ENCODE measurements around the gene FAM210B. TPM values are rescaled to one million over a fixed set of nuclear protein-coding genes. Genes with fewer than 3 reads are reported as not detected.
"Not testable (repeated sequence)": the region's sequence is repeated elsewhere in the genome, so short reads cannot be mapped to it uniquely, and the experiment has no call there.

FAM210B gene
- total RNA-seq, 2 donors from 2014 or later, result 66.5 to 159 TPM

- intact Hi-C loops (cut with DNase I), result no loop called here
- TF ChIP-seq POLR2A (IDR thresholded peaks at IDR 0.05) (no peak), POLR2AphosphoS5 (IDR thresholded peaks at IDR 0.05) (no peak), CTCF (IDR thresholded peaks at IDR 0.05) (no peak)
- WGBS, result 68% methylated on average over 6 of the region's 6 CpGs
- no peaks in the 10 kb centered on the region for H3K4me1 ChIP-seq (replicated peaks)
- H3K36me3 ChIP-seq, result no peaks in the 10 kb centered on the region
- no peak overlapping the region for H3K4me3 ChIP-seq
- no peak overlapping the region for H3K27ac ChIP-seq
- no peak for DNase-seq (ENCODE audit: low spot score)
- no peaks in the 10 kb centered on the region for H3K9me3 ChIP-seq
- no peaks in the 10 kb centered on the region for H3K27me3 ChIP-seq (replicated peaks; ENCODE audit: insufficient read depth)
Observed at GRCh38 chr20:56323656-56324055, 35.1 kb upstream of the FAM210B start.

- intact Hi-C loops (cut with DNase I), result no loop called here
- DNase-seq (ENCODE audit: low spot score), result no peak
- no peaks in the 10 kb centered on the region for H3K9me3 ChIP-seq
- H3K4me1 ChIP-seq (replicated peaks), result no peaks in the 10 kb centered on the region
- H3K27ac ChIP-seq, result no peak overlapping the region
- no peaks in the 10 kb centered on the region for H3K27me3 ChIP-seq (replicated peaks; ENCODE audit: insufficient read depth)
- no peak overlapping the region for H3K4me3 ChIP-seq
- no peaks in the 10 kb centered on the region for H3K36me3 ChIP-seq
- TF ChIP-seq POLR2A (IDR thresholded peaks at IDR 0.05), result no peak
- TF ChIP-seq POLR2AphosphoS5 (IDR thresholded peaks at IDR 0.05), result no peak
- TF ChIP-seq CTCF (IDR thresholded peaks at IDR 0.05), result no peak
Observed at GRCh38 chr20:56324806-56325205, 34.0 kb upstream of the FAM210B start.

- intact Hi-C loops (cut with DNase I), result no loop called here
- no peak for TF ChIP-seq CTCF (IDR thresholded peaks at IDR 0.05)
- TF ChIP-seq POLR2AphosphoS5 (IDR thresholded peaks at IDR 0.05), result no peak
- no peak for TF ChIP-seq POLR2A (IDR thresholded peaks at IDR 0.05)
- Histone ChIP-seq H3K4me3 (no peak overlapping the region), H3K27me3 (replicated peaks; ENCODE audit: insufficient read depth) (no peaks in the 10 kb centered on the region), H3K36me3 (no peaks in the 10 kb centered on the region), H3K27ac (no peak overlapping the region), H3K9me3 (no peaks in the 10 kb centered on the region), H3K4me1 (replicated peaks) (no peaks in the 10 kb centered on the region)
- 33% methylated on average over 5 of the region's 5 CpGs for WGBS
- no peak for DNase-seq (ENCODE audit: low spot score)
Observed at GRCh38 chr20:56328861-56329260, 29.9 kb upstream of the FAM210B start.

- H3K36me3 ChIP-seq; H3K4me3 ChIP-seq; intact Hi-C loops (cut with DNase I); H3K27ac ChIP-seq; H3K4me1 ChIP-seq (replicated peaks); H3K27me3 ChIP-seq (replicated peaks; ENCODE audit: insufficient read depth); DNase-seq (ENCODE audit: low spot score); H3K9me3 ChIP-seq: not testable (repeated sequence)
- WGBS, result 67% methylated on average over 8 of the region's 8 CpGs
Observed at GRCh38 chr20:56336709-56337108, 22.1 kb upstream of the FAM210B start.

GRCh38 chr20:56342783-56343182 is 16.0 kb upstream of the FAM210B start:
- Histone ChIP-seq H3K9me3 (no peaks in the 10 kb centered on the region), H3K27me3 (replicated peaks; ENCODE audit: insufficient read depth) (no peaks in the 10 kb centered on the region), H3K4me3 (no peak overlapping the region), H3K36me3 (no peaks in the 10 kb centered on the region), H3K4me1 (replicated peaks) (no peaks in the 10 kb centered on the region), H3K27ac (no peak overlapping the region)
- TF ChIP-seq POLR2AphosphoS5 (IDR thresholded peaks at IDR 0.05) (no peak), CTCF (IDR thresholded peaks at IDR 0.05) (no peak), POLR2A (IDR thresholded peaks at IDR 0.05) (no peak)
- WGBS, result 74% methylated on average over 3 of the region's 3 CpGs
- intact Hi-C loops (cut with DNase I), result no loop called here
- DNase-seq (ENCODE audit: low spot score), result no peak
